K562 (cell line): ENCODE results near the gene LIMCH1. TPM values are rescaled to one million over a fixed set of nuclear protein-coding genes. Genes with fewer than 3 reads are reported as not detected.

Source experiments
- ATAC-seq: fragments of 200-7000 bp; cut with Tn5 transposase; 3 replicates; pipeline ENCODE4 v1.9.1; 2020; ENCODE audit warnings: moderate library complexity
- BruUV-seq: library from RNA; stranded (reverse); fragments of 400-500 nt; replicated peaks from 2 replicates; lab custom pipeline; 2021; lab: Mats Ljungman, UMichigan
- CTCF ChIA-PET: fragments of 300-600 bp; formaldehyde crosslinking; extraction: SDS; loops from one replicate; lab custom pipeline; 2021; ENCODE audit warnings: low intra/inter-chr PET ratio; lab: Yijun Ruan, JAX
- POLR2A ChIA-PET: fragments of 300-600, 350-650 bp; sonication (Branson Sonifier 250); formaldehyde crosslinking; extraction: SDS; loops from one replicate; lab custom pipeline; 2021; ENCODE audit warnings: antibody characterized with exemption, inconsistent platforms; lab: Yijun Ruan, JAX
- DNase-seq, 4 experiments: peaks; one replicate each; pipeline versions ENCODE4 v3.0.0 to v3.0.0-alpha.2; 2011 to 2018; ENCODE audit warnings: low spot score in 3 of 4, mixed read lengths in 3 of 4; ENCODE audit errors: extremely low read depth in 1 of 4
- FAIRE-seq: peaks from 2 replicates; lab custom pipeline; 2011; peaks lifted over from hg19 to GRCh38; lab: Jason Lieb, UNC
- H2AFZ ChIP-seq: 2 replicates; pipeline ENCODE4 v1.6.0; 2011; ENCODE audit warnings: low read depth, low read length, control low read depth, inconsistent platforms
- H3K27ac ChIP-seq: fragments of 200-600 bp; 3 replicates; pipeline ENCODE4 v1.8.0; 2011; ENCODE audit warnings: low read depth, mild to moderate bottlenecking, control low read depth, inconsistent platforms, low read length, moderate library complexity, mixed read lengths; ENCODE audit errors: extremely low read depth
- H3K27me3 ChIP-seq, 2 experiments: fragments of 300-600 bp in 1 of 2; 2 replicates in 1 of 2; 3 replicates in 1 of 2; pipeline versions ENCODE4 v1.6.0 to v1.8.0; 2011; ENCODE audit warnings: inconsistent platforms in 2 of 2, low read length in 2 of 2, mild to moderate bottlenecking in 1 of 2, mixed read lengths in 1 of 2, moderate library complexity in 1 of 2; ENCODE audit not compliant: control insufficient read depth in 2 of 2, insufficient read depth in 2 of 2
- H3K36me3 ChIP-seq: fragments of 300-600 bp; 3 replicates; pipeline ENCODE4 v1.8.0; 2011; ENCODE audit warnings: mild to moderate bottlenecking, low read length, inconsistent platforms; ENCODE audit not compliant: control insufficient read depth, insufficient read depth
- H3K4me1 ChIP-seq, 2 experiments: fragments of 200-600 bp in 1 of 2; replicated peaks in 1 of 2; 2 replicates in 1 of 2; 3 replicates in 1 of 2; pipeline versions ENCODE4 v1.5.1 to v1.8.0; 2011; ENCODE audit warnings: inconsistent platforms in 2 of 2, low read length in 2 of 2, mild to moderate bottlenecking in 1 of 2, mixed read lengths in 1 of 2, moderate library complexity in 1 of 2; ENCODE audit not compliant: control insufficient read depth in 2 of 2, insufficient read depth in 2 of 2
- H3K4me2 ChIP-seq: 2 replicates; pipeline ENCODE4 v1.6.1; 2011; ENCODE audit warnings: low read length, control low read depth, inconsistent platforms, mixed read lengths; ENCODE audit not compliant: insufficient read depth
- H3K4me3 ChIP-seq: fragments of 200-600 bp; sonication (generic), shearing (Covaris generic); 2 replicates; pipeline ENCODE4 v1.5.1; 2016; ENCODE audit warnings: control low read depth, inconsistent platforms
- H3K79me2 ChIP-seq: fragments of 200-600 bp; 3 replicates; pipeline ENCODE4 v1.8.0; 2011; ENCODE audit warnings: low read length, inconsistent platforms; ENCODE audit not compliant: control insufficient read depth, insufficient read depth
- H3K9ac ChIP-seq, 2 experiments: 2 replicates each; pipeline versions ENCODE4 v1.6.0 to v1.6.1; 2011; ENCODE audit warnings: low read depth in 2 of 2, low read length in 2 of 2, control low read depth in 1 of 2, inconsistent platforms in 1 of 2, mild to moderate bottlenecking in 1 of 2, mixed read lengths in 1 of 2; ENCODE audit not compliant: insufficient read depth in 1 of 2
- H3K9me1 ChIP-seq: one replicate; pipeline ENCODE4 v1.6.0; 2011; ENCODE audit warnings: inconsistent platforms, mild to moderate bottlenecking, low read length, moderate library complexity; ENCODE audit not compliant: control insufficient read depth, insufficient read depth
- H3K9me3 ChIP-seq: replicated peaks from 2 replicates; pipeline ENCODE4 v1.5.1; 2011; ENCODE audit warnings: low read depth, low read length, inconsistent platforms; ENCODE audit not compliant: control insufficient read depth, insufficient read depth
- H4K20me1 ChIP-seq: replicated peaks from 2 replicates; pipeline ENCODE4 v1.6.1; 2011; ENCODE audit warnings: low read length, inconsistent platforms, mixed read lengths; ENCODE audit not compliant: control insufficient read depth, insufficient read depth
- C11orf30 ChIP-seq: fragments of 450-650 bp; IDR thresholded peaks from 2 replicates; pipeline ENCODE4 v1.6.1; 2016; ENCODE audit warnings: low read depth, mild to moderate bottlenecking
- E4F1 ChIP-seq: fragments of 250-450 bp; sonication (Bioruptor Pico); IDR thresholded peaks from 2 replicates; pipeline ENCODE4 v1.5.0; 2021; ENCODE audit warnings: mild to moderate bottlenecking, borderline replicate concordance
- ELF4 ChIP-seq: fragments of 450-650 bp; formaldehyde crosslinking; IDR thresholded peaks from 2 replicates; pipeline ENCODE4 v1.4.0; 2022; ENCODE audit warnings: missing genetic modification characterization
- GTF2A2 ChIP-seq: IDR thresholded peaks from 2 replicates; pipeline ENCODE4 v1.6.1; 2016; ENCODE audit warnings: mild to moderate bottlenecking, missing genetic modification characterization, missing compliant biosample characterization
- JUN ChIP-seq, 2 experiments: sonication (generic) in 1 of 2; formaldehyde crosslinking in 1 of 2; IDR thresholded peaks; 2 replicates each; pipeline versions ENCODE4 v1.6.1 to v1.8.0; 2012 to 2022; ENCODE audit warnings: borderline replicate concordance in 2 of 2, mild to moderate bottlenecking in 2 of 2, improper control_type of control experiment in 1 of 2, low read depth in 1 of 2, low read length in 1 of 2, missing genetic modification reagents in 1 of 2
- JUNB ChIP-seq: fragments of 450-650 bp; formaldehyde crosslinking; conservative IDR thresholded peaks from 2 replicates; pipeline ENCODE4 v1.4.0; 2020; ENCODE audit warnings: mild to moderate bottlenecking
- LARP7 ChIP-seq: fragments of 450-650 bp; IDR thresholded peaks from 2 replicates; pipeline ENCODE4 v1.6.1; 2016
- XRCC3 ChIP-seq: fragments of 450-650 bp; IDR thresholded peaks from 2 replicates; pipeline ENCODE4 v1.6.1; 2017; ENCODE audit warnings: mild to moderate bottlenecking, moderate library complexity
- ZKSCAN1 ChIP-seq: fragments of 150-350 bp; IDR thresholded peaks from 2 replicates; pipeline ENCODE4 v1.6.1; 2016; ENCODE audit warnings: low read depth, low read length
- ZNF830 ChIP-seq: fragments of 250-450 bp; sonication (Bioruptor Pico); IDR thresholded peaks from 2 replicates; pipeline ENCODE4 v1.5.0; 2021; ENCODE audit warnings: mild to moderate bottlenecking
- ZSCAN29 ChIP-seq: fragments of 450-650 bp; IDR thresholded peaks from 2 replicates; pipeline ENCODE4 v1.6.1; 2017
- WGBS: fragments of 100-300 bp; shearing (Covaris generic); methylation state at CpG from one replicate; pipeline ENCODE4 v1.1.6; 2016; ENCODE audit warnings: low coverage, mixed read lengths; ENCODE audit not compliant: insufficient coverage; ENCODE audit errors: missing lambda C conversion rate; 5-methylcytosine and 5-hydroxymethylcytosine counted together
- in situ Hi-C: fragments of 300-500 bp; cut with MboI; formaldehyde crosslinking; loops from 4 replicates; pipeline ENCODE4 v1.15.0; 2018; ENCODE audit warnings: inconsistent platforms, mixed read lengths
- intact Hi-C: fragments of 100-400 bp; cut with micrococcal nuclease; formaldehyde crosslinking; loops from 2 replicates; pipeline ENCODE4 v1.14.2; 2022
- polyA plus RNA-seq, 8 experiments: library from polyadenylated mRNA; depleted of rRNA in 4 of 8; stranded (reverse) in 5 of 8; unstranded in 3 of 8; fragments of >200 nt; fragmentation: Nextera tagmentation in 2 of 8; fragmentation: Illumina TruSeq in 1 of 8; extraction: Ambion mirVana in 2 of 8; extraction: Trizol in 1 of 8; gene quantifications; 2 replicates each; pipeline versions ENCODE4 v1.2.1 to v1.2.3, GENCODE V29; 2011 to 2014; ENCODE audit warnings: inconsistent platforms in 1 of 8, missing spikeins in 1 of 8
- total RNA-seq, 7 experiments: library from RNA; depleted of rRNA in 6 of 7; stranded (reverse); fragments of >200 nt in 6 of 7; fragmentation: Illumina TruSeq in 2 of 7; extraction: Trizol in 2 of 7; gene quantifications; 2 replicates each; pipeline versions ENCODE4 v1.2.1 to v1.2.3, GENCODE V29; 2011 to 2021; ENCODE audit warnings: low replicate concordance in 1 of 7
- TF ChIP-seq, protein P1 (sequence below): fragments of 450-650 bp; conservative IDR thresholded peaks from 2 replicates; pipeline ENCODE4 v1.6.1; 2016; ENCODE audit warnings: missing genetic modification characterization, low read depth, mild to moderate bottlenecking, control low read depth, missing compliant biosample characterization

Gene LIMCH1
- total and polyA plus RNA-seq, 9 of the 15 experiments (the other 6 are each of a cell fraction or from before 2014, with no cell fraction given) = 0.35 TPM; not detected in 8

DNA sequence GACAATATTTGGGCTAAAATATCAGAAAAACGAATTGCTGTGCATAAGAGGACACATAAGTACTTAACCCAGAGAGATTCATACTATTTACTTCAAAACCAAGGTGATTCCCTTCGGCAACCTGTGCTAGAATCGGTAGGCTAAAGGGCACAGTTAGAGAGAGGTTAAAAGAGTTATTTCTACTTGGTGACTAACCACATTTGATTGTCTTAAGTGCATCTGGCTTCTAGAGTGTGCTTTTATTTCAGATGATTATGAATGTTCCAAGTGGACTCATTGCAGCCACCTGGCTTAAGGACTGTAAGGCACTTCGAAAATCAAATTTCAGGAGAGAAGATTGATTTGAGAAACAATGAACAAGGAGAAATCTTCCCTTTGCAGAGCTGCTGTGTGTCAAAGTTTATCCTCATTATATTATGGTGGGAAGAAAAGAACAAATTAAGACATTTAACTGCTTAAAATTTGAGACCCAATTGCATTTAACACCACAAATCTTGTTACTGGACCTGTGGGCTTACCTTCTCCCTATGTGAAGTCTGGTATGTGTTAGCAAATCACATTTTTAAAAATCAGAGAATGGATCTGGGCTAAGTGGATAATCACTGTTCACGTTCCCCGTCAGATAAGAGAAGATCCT, 176.5 kb downstream of the LIMCH1 start:
- Histone ChIP-seq H2AFZ (no peak overlapping the region), H3K4me2 (no peak overlapping the region), H3K9me3 (no peaks in the 10 kb centered on the region), H3K36me3 (no peaks in the 10 kb centered on the region), H4K20me1 (no peaks in the 10 kb centered on the region), H3K9ac (no peak overlapping the region), H3K27me3 (no peaks in the 10 kb centered on the region), H3K27ac (no peak overlapping the region), H3K4me3 (no peak overlapping the region), H3K79me2 (no peaks in the 10 kb centered on the region), H3K9me1 (no peaks in the 10 kb centered on the region), H3K4me1 (no peaks in the 10 kb centered on the region)
- CTCF ChIA-PET = no interaction called here
- POLR2A ChIA-PET = no interaction called here
- no peak for FAIRE-seq
- DNase-seq = no peak
- intact Hi-C loops = no loop called here
- 0% methylated on average over 6 of the region's 6 CpGs for WGBS
- ATAC-seq = no peak
- in situ Hi-C loops = no loop called here
- BruUV-seq = no TSS peak
- TF ChIP-seq LARP7 = no peak
- TF ChIP-seq JUN (IDR thresholded peaks at IDR 0.05; ENCODE audit: borderline replicate concordance, low read depth, low read length) = no peak
- TF ChIP-seq JUN (CRISPR knock-in tag; IDR thresholded peaks at IDR 0.05; ENCODE audit: borderline replicate concordance) = no peak
- no peak for TF ChIP-seq ELF4 (CRISPR knock-in tag)
- TF ChIP-seq XRCC3 = no peak
- TF ChIP-seq ZNF830 (CRISPR knock-in tag) = no peak
- no peak for TF ChIP-seq GTF2A2 (tag)
- TF ChIP-seq E4F1 (CRISPR knock-in tag) = no peak
- TF ChIP-seq ZSCAN29 = no peak
- no peak for TF ChIP-seq ZKSCAN1
- TF ChIP-seq C11orf30 = no peak
- TF ChIP-seq JUNB (CRISPR knock-in tag) = no peak
- TF ChIP-seq, protein P1, sequence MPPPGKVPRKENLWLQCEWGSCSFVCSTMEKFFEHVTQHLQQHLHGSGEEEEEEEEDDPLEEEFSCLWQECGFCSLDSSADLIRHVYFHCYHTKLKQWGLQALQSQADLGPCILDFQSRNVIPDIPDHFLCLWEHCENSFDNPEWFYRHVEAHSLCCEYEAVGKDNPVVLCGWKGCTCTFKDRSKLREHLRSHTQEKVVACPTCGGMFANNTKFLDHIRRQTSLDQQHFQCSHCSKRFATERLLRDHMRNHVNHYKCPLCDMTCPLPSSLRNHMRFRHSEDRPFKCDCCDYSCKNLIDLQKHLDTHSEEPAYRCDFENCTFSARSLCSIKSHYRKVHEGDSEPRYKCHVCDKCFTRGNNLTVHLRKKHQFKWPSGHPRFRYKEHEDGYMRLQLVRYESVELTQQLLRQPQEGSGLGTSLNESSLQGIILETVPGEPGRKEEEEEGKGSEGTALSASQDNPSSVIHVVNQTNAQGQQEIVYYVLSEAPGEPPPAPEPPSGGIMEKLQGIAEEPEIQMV = no peak
